GM10266 (cell line): ENCODE results near the gene ANXA6.

Experiments used
- DNase-seq: peaks from one replicate; pipeline ENCODE4 v3.0.0; 2012; ENCODE audit errors: extremely low spot score
- CTCF ChIP-seq: IDR thresholded peaks from 2 replicates; pipeline ENCODE4 v1.5.1; 2012; ENCODE audit warnings: mild to moderate bottlenecking, low read depth; ENCODE audit not compliant: control insufficient read depth, insufficient read depth; ENCODE audit errors: missing control alignments

ANXA6 gene

GRCh38 chr5:151076616-151077015 lies 81.0 kb downstream of the ANXA6 start:
- TF ChIP-seq CTCF: no peak
- no peak for DNase-seq

GRCh38 chr5:151075698-151076331 lies 81.8 kb downstream of the ANXA6 start:
- TF ChIP-seq CTCF: no peak
- DNase-seq: no peak

- TF ChIP-seq CTCF: no peak
- DNase-seq: no peak
These were observed 83.0 kb downstream of the ANXA6 start for GRCh38 chr5:151074557-151074956.

GRCh38 chr5:151073280-151073679 lies 84.3 kb downstream of the ANXA6 start:
- no peak for DNase-seq
- no peak for TF ChIP-seq CTCF

GRCh38 chr5:151072630-151073025 lies 85.0 kb downstream of the ANXA6 start:
- no peak for DNase-seq
- TF ChIP-seq CTCF: no peak

GRCh38 chr5:151071848-151072629 lies 85.5 kb downstream of the ANXA6 start:
- no peak for DNase-seq
- TF ChIP-seq CTCF: no peak

GRCh38 chr5:151071021-151071420 lies 86.6 kb downstream of the ANXA6 start:
- DNase-seq: no peak
- no peak for TF ChIP-seq CTCF
